Uterus (tissue), 2 donors: ENCODE measurements around the gene AKNA.

Source experiments
- POLR2A ChIP-seq, 2 donors: fragments of 450-650 bp; IDR thresholded peaks; one replicate each; pipeline ENCODE4 v1.6.1; 2016; ENCODE audit warnings: antibody characterized with exemption in 2 of 2, mild to moderate bottlenecking in 1 of 2, moderate library complexity in 1 of 2
- TF ChIP-seq, protein P1 (sequence below), 4 experiments: fragments of 200-600 bp in 2 of 4; fragments of 450-650 bp in 2 of 4; sonication (generic) in 2 of 4; IDR thresholded peaks; one replicate each; pipeline ENCODE4 v1.5.1; 2016 to 2019; ENCODE audit warnings: antibody characterized with exemption in 4 of 4, mild to moderate bottlenecking in 2 of 4, moderate library complexity in 1 of 4

DNA sequence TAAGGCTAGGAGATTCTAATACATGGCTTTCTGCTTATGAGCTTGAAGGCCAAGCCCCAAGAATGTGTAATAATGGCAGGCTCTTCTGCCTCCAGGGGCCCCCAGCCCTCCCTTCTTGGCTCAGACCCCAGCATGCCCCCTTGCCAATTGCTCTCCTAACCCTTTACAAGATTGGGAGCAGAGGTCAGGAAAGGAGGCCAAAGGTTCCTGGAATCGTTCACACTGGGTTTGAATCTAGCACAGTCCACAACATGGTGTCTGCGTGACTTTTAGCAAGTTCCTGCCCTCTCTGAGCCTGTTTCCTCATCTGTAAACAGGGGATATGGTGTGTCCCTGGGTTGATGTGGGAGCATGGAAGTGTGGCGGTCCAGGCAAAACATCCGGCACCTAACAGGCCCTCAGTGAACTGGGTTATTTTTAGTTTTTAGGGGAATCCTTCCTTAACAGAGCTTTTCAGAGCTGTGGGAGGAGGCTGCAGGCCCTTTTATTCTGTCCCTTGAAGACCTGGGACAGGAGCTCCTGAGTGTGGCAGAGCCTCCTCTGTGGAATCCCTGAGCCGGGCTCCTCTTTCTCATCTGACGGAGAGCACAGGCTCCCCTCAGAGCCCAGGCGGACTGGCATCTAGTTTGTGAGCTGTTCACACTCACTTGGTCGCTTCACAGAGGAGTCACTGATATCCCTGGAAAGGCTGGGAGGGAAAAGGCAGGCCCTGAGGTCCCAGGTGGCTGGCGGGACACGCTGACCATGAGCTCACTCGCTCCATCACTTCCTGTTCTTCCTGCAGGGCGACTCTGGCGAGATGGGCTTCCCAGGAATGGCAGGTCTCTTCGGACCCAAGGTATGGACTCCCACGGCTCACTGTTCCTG is 88.3 kb downstream of the AKNA start:
- TF ChIP-seq, protein P1, sequence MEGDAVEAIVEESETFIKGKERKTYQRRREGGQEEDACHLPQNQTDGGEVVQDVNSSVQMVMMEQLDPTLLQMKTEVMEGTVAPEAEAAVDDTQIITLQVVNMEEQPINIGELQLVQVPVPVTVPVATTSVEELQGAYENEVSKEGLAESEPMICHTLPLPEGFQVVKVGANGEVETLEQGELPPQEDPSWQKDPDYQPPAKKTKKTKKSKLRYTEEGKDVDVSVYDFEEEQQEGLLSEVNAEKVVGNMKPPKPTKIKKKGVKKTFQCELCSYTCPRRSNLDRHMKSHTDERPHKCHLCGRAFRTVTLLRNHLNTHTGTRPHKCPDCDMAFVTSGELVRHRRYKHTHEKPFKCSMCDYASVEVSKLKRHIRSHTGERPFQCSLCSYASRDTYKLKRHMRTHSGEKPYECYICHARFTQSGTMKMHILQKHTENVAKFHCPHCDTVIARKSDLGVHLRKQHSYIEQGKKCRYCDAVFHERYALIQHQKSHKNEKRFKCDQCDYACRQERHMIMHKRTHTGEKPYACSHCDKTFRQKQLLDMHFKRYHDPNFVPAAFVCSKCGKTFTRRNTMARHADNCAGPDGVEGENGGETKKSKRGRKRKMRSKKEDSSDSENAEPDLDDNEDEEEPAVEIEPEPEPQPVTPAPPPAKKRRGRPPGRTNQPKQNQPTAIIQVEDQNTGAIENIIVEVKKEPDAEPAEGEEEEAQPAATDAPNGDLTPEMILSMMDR (IDR thresholded peaks at IDR 0.05): no peak
- TF ChIP-seq POLR2A (IDR thresholded peaks at IDR 0.05): no peak
